Measurements from ENCODE around the gene GRK1.
"Not testable (repeated sequence)": the region's sequence is repeated elsewhere in the genome, so short reads cannot be mapped to it uniquely, and the experiment has no call there.

The GRK1 gene

GRCh38 chr13:113745500-113746142 is 78.6 kb downstream of the GRK1 start:
- not testable (repeated sequence) for DNase-seq

GRCh38 chr13:113746143-113746525 is 79.1 kb downstream of the GRK1 start:
- DNase-seq: no peak

- no peak for DNase-seq
Measured at GRCh38 chr13:113746671-113747070, 79.7 kb downstream of the GRK1 start.

- no peak for DNase-seq
Measured at GRCh38 chr13:113747291-113747833, 80.3 kb downstream of the GRK1 start.

- DNase-seq: no peak
Measured at GRCh38 chr13:113748101-113748861, 81.3 kb downstream of the GRK1 start.

- DNase-seq: no peak
Measured at GRCh38 chr13:113748862-113749451, 81.9 kb downstream of the GRK1 start.

GRCh38 chr13:113749507-113749906 is 82.5 kb downstream of the GRK1 start:
- no peak for DNase-seq

GRCh38 chr13:113749967-113750366 is 82.9 kb downstream of the GRK1 start:
- no peak for DNase-seq

GRCh38 chr13:113750554-113751399 is 83.8 kb downstream of the GRK1 start:
- no peak for DNase-seq

- no peak for DNase-seq
Measured at GRCh38 chr13:113751491-113751890, 84.5 kb downstream of the GRK1 start.

- not testable (repeated sequence) for DNase-seq
Measured at GRCh38 chr13:113752211-113752986, 85.4 kb downstream of the GRK1 start.

GRCh38 chr13:113753171-113753570 is 86.2 kb downstream of the GRK1 start:
- no peak for DNase-seq

GRCh38 chr13:113754242-113754641 is 87.2 kb downstream of the GRK1 start:
- DNase-seq: no peak

GRCh38 chr13:113754691-113755090 is 87.7 kb downstream of the GRK1 start:
- no peak for DNase-seq

GRCh38 chr13:113756441-113757097 is 89.5 kb downstream of the GRK1 start:
- DNase-seq: peak in 1 of 4 experiments; percentile 24

- DNase-seq: peak; percentile 89 to 93 (median 92)
Measured at GRCh38 chr13:113758651-113759524, 91.9 kb downstream of the GRK1 start, which contains the start of gene TMEM255B. Gene TMEM255B (plus strand): TSS chr13:113759226. CDS start chr13:113759270, 44 bp downstream.

- DNase-seq: no peak
Measured at GRCh38 chr13:113759525-113760137, 92.6 kb downstream of the GRK1 start.

GRCh38 chr13:113761136-113761535 is 94.1 kb downstream of the GRK1 start:
- no peak for DNase-seq

GRCh38 chr13:113762075-113762474 is 95.1 kb downstream of the GRK1 start:
- no peak for DNase-seq

- no peak for DNase-seq
Measured at GRCh38 chr13:113762538-113762937, 95.5 kb downstream of the GRK1 start.
